HEK293 (cell line): Measurements from ENCODE around the gene RACK1.

Experiments used
- CTCF ChIA-PET: fragments of 350-600 bp; formaldehyde crosslinking; extraction: SDS; loops from one replicate; lab custom pipeline; 2021; ENCODE audit warnings: antibody characterized with exemption; lab: Yijun Ruan, JAX
- POLR2A ChIA-PET: fragments of 300-600 bp; formaldehyde crosslinking; extraction: SDS; loops from one replicate; lab custom pipeline; 2020; ENCODE audit warnings: antibody characterized with exemption, inconsistent platforms; lab: Yijun Ruan, JAX
- H3K27ac ChIP-seq: fragments of 200-500 bp; sonication (Bioruptor generic); 2 replicates; pipeline ENCODE4 v1.5.1; 2014; ENCODE audit warnings: low read depth, low read length, control low read depth, inconsistent platforms; ENCODE audit errors: extremely low read depth
- H3K36me3 ChIP-seq, 2 experiments: fragments of 200-500 bp in 1 of 2; sonication (Bioruptor generic) in 1 of 2; 1 replicate in 1 of 2; 2 replicates in 1 of 2; pipeline ENCODE4 v1.5.1; 2014 to 2017; ENCODE audit warnings: inconsistent platforms in 2 of 2, low read length in 2 of 2; ENCODE audit not compliant: control insufficient read depth in 2 of 2, insufficient read depth in 1 of 2
- H3K4me1 ChIP-seq: fragments of 200-500 bp; sonication (Bioruptor generic); 2 replicates; pipeline ENCODE4 v1.5.1; 2014; ENCODE audit warnings: mild to moderate bottlenecking, low read length, inconsistent platforms; ENCODE audit not compliant: control insufficient read depth, insufficient read depth
- H3K4me3 ChIP-seq: 2 replicates; pipeline ENCODE4 v1.5.1; 2011; ENCODE audit warnings: low read depth, mild to moderate bottlenecking, control low read depth, low read length, moderate library complexity
- H3K9me3 ChIP-seq: fragments of 200-500 bp; sonication (Bioruptor generic); 2 replicates; pipeline ENCODE4 v1.5.1; 2014; ENCODE audit warnings: low read depth, low read length, inconsistent platforms; ENCODE audit not compliant: control insufficient read depth, insufficient read depth
- GLIS1 ChIP-seq: fragments of 450-650 bp; formaldehyde crosslinking; IDR thresholded peaks from 2 replicates; pipeline ENCODE4 v1.5.1; 2016; ENCODE audit warnings: missing biosample characterization, missing genetic modification characterization
- HOXC10 ChIP-seq: sonication (generic); formaldehyde crosslinking; IDR thresholded peaks from 2 replicates; pipeline ENCODE4 v1.8.1; 2023; ENCODE audit warnings: mild to moderate bottlenecking, missing genetic modification reagents
- KLF8 ChIP-seq: fragments of 450-650 bp; formaldehyde crosslinking; IDR thresholded peaks from 2 replicates; pipeline ENCODE4 v1.5.1; 2016; ENCODE audit warnings: missing biosample characterization, missing genetic modification characterization
- SALL2 ChIP-seq: fragments of 450-650 bp; formaldehyde crosslinking; IDR thresholded peaks from 2 replicates; pipeline ENCODE4 v1.5.0; 2017; ENCODE audit warnings: missing biosample characterization, mild to moderate bottlenecking, missing genetic modification characterization, borderline replicate concordance
- SCRT1 ChIP-seq: fragments of 450-650 bp; formaldehyde crosslinking; IDR thresholded peaks from 2 replicates; pipeline ENCODE4 v1.5.1; 2016; ENCODE audit warnings: missing biosample characterization, missing genetic modification characterization, borderline replicate concordance
- ZBTB20 ChIP-seq: fragments of 450-650 bp; formaldehyde crosslinking; IDR thresholded peaks from 2 replicates; pipeline ENCODE4 v1.5.1; 2016; ENCODE audit warnings: missing biosample characterization, missing genetic modification characterization
- ZNF19 ChIP-seq: fragments of 450-650 bp; formaldehyde crosslinking; IDR thresholded peaks from 2 replicates; pipeline ENCODE4; 2016; ENCODE audit warnings: missing biosample characterization, missing genetic modification characterization, low read depth
- ZNF214 ChIP-seq: fragments of 450-650 bp; formaldehyde crosslinking; IDR thresholded peaks from 2 replicates; pipeline ENCODE4 v1.5.1; 2017; ENCODE audit warnings: missing biosample characterization, mild to moderate bottlenecking, missing genetic modification characterization, borderline replicate concordance
- ZNF341 ChIP-seq: fragments of 450-650 bp; formaldehyde crosslinking; IDR thresholded peaks from 2 replicates; pipeline ENCODE4; 2016; ENCODE audit warnings: low read depth, missing biosample characterization, missing genetic modification characterization
- ZNF610 ChIP-seq: fragments of 450-650 bp; formaldehyde crosslinking; IDR thresholded peaks from 2 replicates; pipeline ENCODE4 v1.5.1; 2016; ENCODE audit warnings: missing biosample characterization, missing genetic modification characterization, borderline replicate concordance
- ZNF654 ChIP-seq: fragments of 450-650 bp; formaldehyde crosslinking; IDR thresholded peaks from 2 replicates; pipeline ENCODE4 v1.5.1; 2016; ENCODE audit warnings: low read depth, missing biosample characterization, missing genetic modification characterization
- ZNF658 ChIP-seq: fragments of 450-650 bp; formaldehyde crosslinking; IDR thresholded peaks from 2 replicates; pipeline ENCODE4; 2016; ENCODE audit warnings: missing biosample characterization, missing genetic modification characterization
- ZNF677 ChIP-seq: fragments of 450-650 bp; IDR thresholded peaks from 2 replicates; pipeline ENCODE4 v1.5.0; 2018; ENCODE audit warnings: missing biosample characterization, mild to moderate bottlenecking, missing genetic modification characterization, moderate library complexity
- ZNF785 ChIP-seq: fragments of 450-650 bp; formaldehyde crosslinking; IDR thresholded peaks from 2 replicates; pipeline ENCODE4 v1.5.1; 2016; ENCODE audit warnings: missing biosample characterization, missing genetic modification characterization
- ZSCAN30 ChIP-seq: fragments of 450-650 bp; IDR thresholded peaks from 2 replicates; pipeline ENCODE4 v1.5.1; 2018; ENCODE audit warnings: missing biosample characterization, mild to moderate bottlenecking, missing genetic modification characterization, moderate library complexity
- TF ChIP-seq, protein P1 (sequence below): fragments of 450-650 bp; formaldehyde crosslinking; IDR thresholded peaks from 2 replicates; pipeline ENCODE4 v1.5.1; 2017; ENCODE audit warnings: missing biosample characterization, missing genetic modification characterization
- TF ChIP-seq, protein P2 (sequence below): fragments of 450-650 bp; formaldehyde crosslinking; IDR thresholded peaks from 2 replicates; pipeline ENCODE4 v1.5.1; 2017; ENCODE audit warnings: missing biosample characterization, missing genetic modification characterization
- TF ChIP-seq, protein P3 (sequence below): fragments of 450-650 bp; formaldehyde crosslinking; conservative IDR thresholded peaks from 2 replicates; pipeline ENCODE4 v1.5.1; 2016; ENCODE audit warnings: low read depth, missing biosample characterization, missing genetic modification characterization
- TF ChIP-seq, protein P4 (sequence below): fragments of 450-650 bp; formaldehyde crosslinking; IDR thresholded peaks from 2 replicates; pipeline ENCODE4 v1.5.1; 2016; ENCODE audit warnings: missing biosample characterization, missing genetic modification characterization
- TF ChIP-seq, protein P5 (sequence below): fragments of 450-650 bp; formaldehyde crosslinking; IDR thresholded peaks from 2 replicates; pipeline ENCODE4 v1.5.1; 2016; ENCODE audit warnings: missing biosample characterization, missing genetic modification characterization

Gene RACK1

DNA sequence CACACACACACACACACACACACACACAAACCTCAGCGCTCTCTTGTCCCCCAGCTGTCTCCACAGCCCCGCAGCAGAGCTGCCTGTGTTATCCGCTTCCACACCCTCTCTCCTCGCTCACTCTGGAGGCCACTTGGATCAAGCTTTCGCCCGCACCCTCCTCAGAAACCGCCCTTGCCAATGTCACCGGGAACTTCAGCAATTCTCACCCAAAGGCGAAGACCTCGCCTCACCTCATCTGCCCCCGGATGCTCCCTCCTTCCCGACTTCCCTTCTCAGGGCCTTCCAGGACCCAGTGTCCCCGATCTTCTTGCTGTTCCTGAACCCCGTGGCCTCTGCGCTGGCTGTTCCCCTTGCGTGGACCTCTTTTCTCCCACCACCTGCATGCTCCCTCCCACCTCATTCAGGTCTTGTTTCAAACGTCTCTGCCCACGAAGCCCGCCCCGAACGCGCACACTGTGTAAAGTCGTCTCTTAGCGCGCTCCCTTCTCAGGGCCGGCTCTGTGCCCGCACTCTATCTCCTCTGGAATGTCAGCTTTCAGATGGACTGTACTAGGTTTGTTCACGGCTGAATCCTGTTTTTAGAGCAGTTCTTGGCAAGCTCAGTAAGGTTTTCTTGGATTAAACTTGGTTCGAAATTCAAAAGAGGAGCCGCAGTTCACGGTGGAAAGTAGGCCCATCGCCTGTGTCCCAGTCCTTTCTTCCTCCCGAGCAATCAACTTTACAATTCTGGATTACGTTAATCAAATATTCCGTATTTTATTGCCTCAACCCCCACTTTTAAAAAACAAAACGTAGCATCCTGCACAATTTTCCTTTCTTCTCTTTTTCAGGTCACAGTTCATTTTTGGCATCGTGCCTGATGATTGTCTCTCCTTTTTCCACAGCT is 37.7 kb downstream of the RACK1 start:
- Histone ChIP-seq H3K27ac (no peak overlapping the region), H3K36me3 (no peaks in the 10 kb centered on the region), H3K4me1 (no peaks in the 10 kb centered on the region), H3K4me3 (peak overlapping the region; percentile 30), H3K9me3 (no peaks in the 10 kb centered on the region)
- peak; percentile 93 for TF ChIP-seq ZNF677
- TF ChIP-seq ZNF341 (tag by site-specific recombination): peak; percentile 34; the same call in 1 of the 2 replicates
- TF ChIP-seq ZNF19 (tag by site-specific recombination): no peak
- TF ChIP-seq, protein P1, sequence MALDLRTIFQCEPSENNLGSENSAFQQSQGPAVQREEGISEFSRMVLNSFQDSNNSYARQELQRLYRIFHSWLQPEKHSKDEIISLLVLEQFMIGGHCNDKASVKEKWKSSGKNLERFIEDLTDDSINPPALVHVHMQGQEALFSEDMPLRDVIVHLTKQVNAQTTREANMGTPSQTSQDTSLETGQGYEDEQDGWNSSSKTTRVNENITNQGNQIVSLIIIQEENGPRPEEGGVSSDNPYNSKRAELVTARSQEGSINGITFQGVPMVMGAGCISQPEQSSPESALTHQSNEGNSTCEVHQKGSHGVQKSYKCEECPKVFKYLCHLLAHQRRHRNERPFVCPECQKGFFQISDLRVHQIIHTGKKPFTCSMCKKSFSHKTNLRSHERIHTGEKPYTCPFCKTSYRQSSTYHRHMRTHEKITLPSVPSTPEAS: peak; percentile 91; the same call in 1 of the 2 replicates
- 0 out of 2 replicates have a peak, but pooled peaks have one; percentile 5 for TF ChIP-seq SCRT1 (tag by site-specific recombination)
- TF ChIP-seq, protein P2, sequence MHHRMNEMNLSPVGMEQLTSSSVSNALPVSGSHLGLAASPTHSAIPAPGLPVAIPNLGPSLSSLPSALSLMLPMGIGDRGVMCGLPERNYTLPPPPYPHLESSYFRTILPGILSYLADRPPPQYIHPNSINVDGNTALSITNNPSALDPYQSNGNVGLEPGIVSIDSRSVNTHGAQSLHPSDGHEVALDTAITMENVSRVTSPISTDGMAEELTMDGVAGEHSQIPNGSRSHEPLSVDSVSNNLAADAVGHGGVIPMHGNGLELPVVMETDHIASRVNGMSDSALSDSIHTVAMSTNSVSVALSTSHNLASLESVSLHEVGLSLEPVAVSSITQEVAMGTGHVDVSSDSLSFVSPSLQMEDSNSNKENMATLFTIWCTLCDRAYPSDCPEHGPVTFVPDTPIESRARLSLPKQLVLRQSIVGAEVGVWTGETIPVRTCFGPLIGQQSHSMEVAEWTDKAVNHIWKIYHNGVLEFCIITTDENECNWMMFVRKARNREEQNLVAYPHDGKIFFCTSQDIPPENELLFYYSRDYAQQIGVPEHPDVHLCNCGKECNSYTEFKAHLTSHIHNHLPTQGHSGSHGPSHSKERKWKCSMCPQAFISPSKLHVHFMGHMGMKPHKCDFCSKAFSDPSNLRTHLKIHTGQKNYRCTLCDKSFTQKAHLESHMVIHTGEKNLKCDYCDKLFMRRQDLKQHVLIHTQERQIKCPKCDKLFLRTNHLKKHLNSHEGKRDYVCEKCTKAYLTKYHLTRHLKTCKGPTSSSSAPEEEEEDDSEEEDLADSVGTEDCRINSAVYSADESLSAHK (tag by site-specific recombination): 0 out of 2 replicates have a peak, but pooled peaks have one; percentile 16
- ChIA-PET POLR2A (interaction anchor here (1.2 to 5.5 kb wide), 9 partner anchors 10 to 55 kb away, joined by 5 to 86 read pairs (median 9); partner anchors contain the start of genes RACK1, TRIM41 and TRIM52), CTCF (interaction anchor here (0.6 to 3.6 kb wide), 6 partner anchors 15 to 37 kb away, joined by 3 to 12 read pairs (median 7); partner anchors contain the start of gene TRIM41)

DNA sequence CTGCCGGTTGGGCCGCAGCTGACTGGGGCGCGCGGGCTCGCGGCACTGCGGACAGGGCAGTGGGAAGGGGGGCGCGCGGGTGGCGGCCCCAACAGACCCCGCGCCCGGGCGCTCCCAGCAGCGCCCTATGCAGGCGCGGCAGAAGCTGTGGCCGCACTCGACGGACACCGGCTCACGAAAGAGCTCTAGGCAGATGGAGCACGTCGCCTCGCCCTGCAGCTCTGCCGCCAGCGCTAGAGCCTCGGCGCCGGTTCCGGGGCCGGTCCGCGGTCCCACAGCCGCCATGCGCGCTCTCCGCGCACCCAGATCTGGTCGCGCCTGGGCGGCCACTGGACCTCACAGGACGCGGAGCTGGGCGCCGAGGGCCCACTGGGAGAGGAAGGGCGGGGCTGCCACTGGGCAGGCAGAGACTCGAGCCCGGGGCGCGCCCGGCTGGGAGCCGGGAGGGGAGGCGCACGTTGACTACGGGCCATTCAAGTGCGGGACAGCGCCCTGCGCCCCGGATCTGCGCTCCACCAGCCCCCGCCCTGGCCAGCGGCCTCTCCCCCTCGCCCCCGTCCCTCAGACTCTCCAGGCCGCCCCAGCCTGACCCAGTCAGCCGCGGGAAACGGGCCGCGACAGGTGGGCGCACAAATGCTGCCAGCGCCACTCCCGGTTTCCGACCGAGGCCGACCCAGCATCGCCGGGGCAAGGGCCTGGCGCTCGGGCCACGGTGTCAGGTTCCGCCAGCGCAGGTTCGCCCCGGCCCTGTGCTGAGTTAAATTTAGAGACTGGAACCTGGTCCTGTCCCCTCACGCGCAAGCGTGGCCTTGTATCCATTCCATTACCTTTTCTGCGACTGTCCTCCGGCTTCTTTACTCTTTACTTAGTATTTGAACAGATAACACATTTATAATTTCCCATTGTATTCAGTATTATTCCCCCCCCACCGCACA is 38.6 kb downstream of the RACK1 start, which contains the start of gene TRIM7:
Gene TRIM7 (minus strand): TSS at position 371 of the 935 bp plus-strand sequence. CDS start 86 bp downstream, at position 285.
- no peaks in the 10 kb centered on the region for H3K9me3 ChIP-seq
- ChIA-PET CTCF (interaction anchor here (3.6 kb wide), 1 partner anchor 14 kb away, joined by 12 read pairs; no protein-coding TSS in a partner anchor), POLR2A (interaction anchor here (1.0 to 5.5 kb wide), 3 partner anchors 13 to 30 kb away, joined by 3 to 86 read pairs (median 6); partner anchors contain the start of gene TRIM41)
- H3K4me3 ChIP-seq: peak within 1 kb of the TSS; percentile 46
- H3K27ac ChIP-seq: peak within 1 kb of the TSS; percentile 24; the same call in 1 of the 2 replicates
- H3K4me1 ChIP-seq: no peaks in the 10 kb centered on the region
- H3K36me3 ChIP-seq: no peaks in the 10 kb centered on the region
- TF ChIP-seq, protein P3, sequence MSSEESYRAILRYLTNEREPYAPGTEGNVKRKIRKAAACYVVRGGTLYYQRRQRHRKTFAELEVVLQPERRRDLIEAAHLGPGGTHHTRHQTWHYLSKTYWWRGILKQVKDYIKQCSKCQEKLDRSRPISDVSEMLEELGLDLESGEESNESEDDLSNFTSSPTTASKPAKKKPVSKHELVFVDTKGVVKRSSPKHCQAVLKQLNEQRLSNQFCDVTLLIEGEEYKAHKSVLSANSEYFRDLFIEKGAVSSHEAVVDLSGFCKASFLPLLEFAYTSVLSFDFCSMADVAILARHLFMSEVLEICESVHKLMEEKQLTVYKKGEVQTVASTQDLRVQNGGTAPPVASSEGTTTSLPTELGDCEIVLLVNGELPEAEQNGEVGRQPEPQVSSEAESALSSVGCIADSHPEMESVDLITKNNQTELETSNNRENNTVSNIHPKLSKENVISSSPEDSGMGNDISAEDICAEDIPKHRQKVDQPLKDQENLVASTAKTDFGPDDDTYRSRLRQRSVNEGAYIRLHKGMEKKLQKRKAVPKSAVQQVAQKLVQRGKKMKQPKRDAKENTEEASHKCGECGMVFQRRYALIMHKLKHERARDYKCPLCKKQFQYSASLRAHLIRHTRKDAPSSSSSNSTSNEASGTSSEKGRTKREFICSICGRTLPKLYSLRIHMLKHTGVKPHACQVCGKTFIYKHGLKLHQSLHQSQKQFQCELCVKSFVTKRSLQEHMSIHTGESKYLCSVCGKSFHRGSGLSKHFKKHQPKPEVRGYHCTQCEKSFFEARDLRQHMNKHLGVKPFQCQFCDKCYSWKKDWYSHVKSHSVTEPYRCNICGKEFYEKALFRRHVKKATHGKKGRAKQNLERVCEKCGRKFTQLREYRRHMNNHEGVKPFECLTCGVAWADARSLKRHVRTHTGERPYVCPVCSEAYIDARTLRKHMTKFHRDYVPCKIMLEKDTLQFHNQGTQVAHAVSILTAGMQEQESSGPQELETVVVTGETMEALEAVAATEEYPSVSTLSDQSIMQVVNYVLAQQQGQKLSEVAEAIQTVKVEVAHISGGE (tag by site-specific recombination): no peak
- no peak for TF ChIP-seq ZSCAN30 (tag by site-specific recombination)
- no peak for TF ChIP-seq SALL2 (tag by site-specific recombination)
- no peak for TF ChIP-seq ZNF654
- no peak for TF ChIP-seq ZNF610
- peak; percentile 93 for TF ChIP-seq ZBTB20
- no peak for TF ChIP-seq ZNF658 (tag by site-specific recombination)
- TF ChIP-seq, protein P4, sequence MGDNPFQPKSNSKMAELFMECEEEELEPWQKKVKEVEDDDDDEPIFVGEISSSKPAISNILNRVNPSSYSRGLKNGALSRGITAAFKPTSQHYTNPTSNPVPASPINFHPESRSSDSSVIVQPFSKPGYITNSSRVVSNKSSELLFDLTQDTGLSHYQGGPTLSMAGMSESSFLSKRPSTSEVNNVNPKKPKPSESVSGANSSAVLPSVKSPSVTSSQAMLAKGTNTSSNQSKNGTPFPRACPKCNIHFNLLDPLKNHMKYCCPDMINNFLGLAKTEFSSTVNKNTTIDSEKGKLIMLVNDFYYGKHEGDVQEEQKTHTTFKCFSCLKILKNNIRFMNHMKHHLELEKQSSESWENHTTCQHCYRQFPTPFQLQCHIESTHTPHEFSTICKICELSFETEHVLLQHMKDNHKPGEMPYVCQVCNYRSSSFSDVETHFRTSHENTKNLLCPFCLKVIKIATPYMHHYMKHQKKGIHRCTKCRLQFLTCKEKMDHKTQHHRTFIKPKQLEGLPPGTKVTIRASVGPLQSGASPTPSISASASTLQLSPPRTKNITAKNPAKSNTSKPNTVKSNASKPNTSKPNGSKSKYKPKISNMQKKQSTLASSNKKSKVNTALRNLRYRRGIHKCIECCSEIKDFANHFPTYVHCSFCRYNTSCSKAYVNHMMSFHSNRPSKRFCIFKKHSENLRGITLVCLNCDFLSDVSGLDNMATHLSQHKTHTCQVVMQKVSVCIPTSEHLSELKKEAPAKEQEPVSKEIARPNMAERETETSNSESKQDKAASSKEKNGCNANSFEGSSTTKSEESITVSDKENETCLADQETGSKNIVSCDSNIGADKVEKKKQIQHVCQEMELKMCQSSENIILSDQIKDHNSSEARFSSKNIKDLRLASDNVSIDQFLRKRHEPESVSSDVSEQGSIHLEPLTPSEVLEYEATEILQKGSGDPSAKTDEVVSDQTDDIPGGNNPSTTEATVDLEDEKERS: no peak
- no peak for TF ChIP-seq HOXC10 (CRISPR knock-in tag)
- no peak for TF ChIP-seq ZNF214 (tag by site-specific recombination)
- TF ChIP-seq KLF8 (tag by site-specific recombination): peak; percentile 27; the same call in 1 of the 2 replicates
- TF ChIP-seq, protein P5, sequence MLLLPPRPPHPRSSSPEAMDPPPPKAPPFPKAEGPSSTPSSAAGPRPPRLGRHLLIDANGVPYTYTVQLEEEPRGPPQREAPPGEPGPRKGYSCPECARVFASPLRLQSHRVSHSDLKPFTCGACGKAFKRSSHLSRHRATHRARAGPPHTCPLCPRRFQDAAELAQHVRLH (tag by site-specific recombination): no peak
- no peak for TF ChIP-seq ZNF785
- peak; percentile 84 for TF ChIP-seq GLIS1 (tag by site-specific recombination)
